Ovary (tissue), 3 donors: Measurements from ENCODE around the gene AGPAT4.

Experiments
- POLR2A ChIP-seq: fragments of 450-650 bp; IDR thresholded peaks from one replicate; pipeline ENCODE4 v1.6.1; 2017; ENCODE audit warnings: antibody characterized with exemption, mild to moderate bottlenecking, moderate library complexity
- TF ChIP-seq, protein P1 (sequence below), 3 donors: fragments of 450-650 bp in 2 of 3; fragments of 200-600 bp in 1 of 3; IDR thresholded peaks; one replicate each; pipeline versions ENCODE4 v1.5.1 to v1.8.0; 2016 to 2022; ENCODE audit warnings: antibody characterized with exemption in 3 of 3, mild to moderate bottlenecking in 1 of 3
- donor health status: DM: no; HTN: no; CAD: no.

DNA sequence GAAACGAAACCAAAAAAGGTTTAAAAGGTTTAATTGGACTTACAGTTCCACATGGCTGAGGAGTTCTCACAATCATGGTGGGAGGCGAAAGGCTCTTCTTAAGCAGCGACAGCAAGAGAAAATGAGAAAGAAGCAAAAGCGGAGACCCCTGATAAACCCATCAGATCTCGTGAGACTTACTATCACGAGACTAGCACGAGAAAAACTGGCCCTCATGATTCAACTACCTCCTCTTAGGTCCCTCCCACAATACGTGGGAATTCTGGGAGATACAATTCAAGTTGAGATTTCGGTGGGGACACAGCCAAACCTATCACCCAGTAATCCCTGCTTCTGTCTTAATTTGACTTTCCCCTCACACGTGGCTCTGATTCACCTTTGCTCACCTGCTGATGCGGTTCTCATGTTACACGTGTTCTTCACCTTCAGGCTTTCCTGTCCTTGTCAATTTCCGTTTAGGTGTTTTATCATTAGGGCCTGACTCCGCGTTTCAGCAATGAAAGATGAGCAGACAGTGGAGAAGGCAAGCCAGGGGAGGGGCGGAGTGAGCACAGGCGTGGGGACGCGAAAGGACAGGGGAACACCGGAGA, 57.1 kb downstream of the AGPAT4 start:
- TF ChIP-seq, protein P1, sequence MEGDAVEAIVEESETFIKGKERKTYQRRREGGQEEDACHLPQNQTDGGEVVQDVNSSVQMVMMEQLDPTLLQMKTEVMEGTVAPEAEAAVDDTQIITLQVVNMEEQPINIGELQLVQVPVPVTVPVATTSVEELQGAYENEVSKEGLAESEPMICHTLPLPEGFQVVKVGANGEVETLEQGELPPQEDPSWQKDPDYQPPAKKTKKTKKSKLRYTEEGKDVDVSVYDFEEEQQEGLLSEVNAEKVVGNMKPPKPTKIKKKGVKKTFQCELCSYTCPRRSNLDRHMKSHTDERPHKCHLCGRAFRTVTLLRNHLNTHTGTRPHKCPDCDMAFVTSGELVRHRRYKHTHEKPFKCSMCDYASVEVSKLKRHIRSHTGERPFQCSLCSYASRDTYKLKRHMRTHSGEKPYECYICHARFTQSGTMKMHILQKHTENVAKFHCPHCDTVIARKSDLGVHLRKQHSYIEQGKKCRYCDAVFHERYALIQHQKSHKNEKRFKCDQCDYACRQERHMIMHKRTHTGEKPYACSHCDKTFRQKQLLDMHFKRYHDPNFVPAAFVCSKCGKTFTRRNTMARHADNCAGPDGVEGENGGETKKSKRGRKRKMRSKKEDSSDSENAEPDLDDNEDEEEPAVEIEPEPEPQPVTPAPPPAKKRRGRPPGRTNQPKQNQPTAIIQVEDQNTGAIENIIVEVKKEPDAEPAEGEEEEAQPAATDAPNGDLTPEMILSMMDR (IDR thresholded peaks at IDR 0.05) = no peak
- TF ChIP-seq POLR2A = no peak
